ENCODE measurements around the gene XRCC5. TPM values are rescaled to one million over a fixed set of nuclear protein-coding genes. Genes with fewer than 3 reads are reported as not detected.

The XRCC5 gene
- total RNA-seq, 1 donor from 2014 or later: 362 TPM

DNA sequence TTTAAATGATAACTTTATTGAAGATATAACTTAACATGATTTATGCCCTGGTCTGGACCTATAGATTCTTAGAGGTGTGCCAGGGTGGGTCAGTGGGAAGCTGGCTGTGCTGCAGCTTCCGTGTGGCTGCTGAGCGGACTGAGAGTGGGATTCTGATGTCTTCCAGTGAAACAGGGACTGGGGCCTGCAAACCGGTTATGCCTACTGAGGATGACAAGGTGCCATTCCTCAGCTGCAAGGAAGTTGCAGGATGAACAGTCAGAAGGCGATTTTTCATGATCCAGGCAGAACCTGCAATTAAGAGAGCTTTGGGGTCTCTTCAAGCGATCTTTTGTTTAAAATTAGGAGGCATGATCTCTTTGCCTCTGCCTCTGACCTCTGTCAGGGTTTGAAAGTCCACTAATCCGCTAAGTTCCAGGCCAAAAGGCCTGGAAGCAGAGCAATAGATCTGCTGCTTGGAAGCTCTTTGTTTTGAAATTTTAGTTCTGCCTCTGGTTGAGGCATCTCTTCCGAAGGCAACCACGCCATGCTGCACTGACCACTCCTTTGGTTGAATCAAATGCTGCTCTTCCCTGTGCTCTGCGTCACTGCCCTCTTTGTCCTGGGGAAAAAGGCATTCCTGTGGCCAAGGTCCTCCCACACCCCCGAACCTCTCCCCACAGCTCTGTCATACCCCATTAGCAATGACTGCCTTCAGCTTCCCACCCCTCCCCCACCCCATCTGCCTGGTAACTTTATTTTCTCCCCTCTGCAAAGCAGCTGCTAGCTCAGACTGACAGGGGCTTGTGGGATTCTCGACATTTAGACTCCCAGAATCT, 25.5 kb upstream of the XRCC5 start:
- intact Hi-C loops (cut with micrococcal nuclease): loop anchor here (1.0 to 10.0 kb wide), 2 partner anchors 8 to 769 kb away; partner anchors contain the start of gene ATIC

DNA sequence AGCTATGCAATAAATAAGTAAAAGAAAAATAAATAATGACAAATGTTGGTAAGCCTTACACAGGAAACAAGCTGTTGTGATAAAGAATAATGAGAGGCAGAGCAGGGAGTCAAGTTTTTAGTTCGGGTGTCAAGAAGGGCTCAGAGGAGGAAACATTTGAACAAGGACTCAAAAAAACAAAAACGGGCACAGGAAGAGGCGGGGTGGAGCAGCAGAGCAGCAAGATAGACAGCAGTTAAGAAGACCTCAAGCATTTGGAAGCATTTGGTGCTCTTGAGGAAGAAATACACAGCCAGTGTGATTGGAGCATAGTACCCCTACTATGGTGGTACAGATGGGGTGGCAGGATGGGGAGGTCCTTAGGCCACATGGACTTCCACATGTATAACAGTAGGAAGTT, 24.6 kb upstream of the XRCC5 start:
- intact Hi-C loops (cut with micrococcal nuclease): loop anchor here (1.0 to 10.0 kb wide), 2 partner anchors 9 to 770 kb away; partner anchors contain the start of gene ATIC

DNA sequence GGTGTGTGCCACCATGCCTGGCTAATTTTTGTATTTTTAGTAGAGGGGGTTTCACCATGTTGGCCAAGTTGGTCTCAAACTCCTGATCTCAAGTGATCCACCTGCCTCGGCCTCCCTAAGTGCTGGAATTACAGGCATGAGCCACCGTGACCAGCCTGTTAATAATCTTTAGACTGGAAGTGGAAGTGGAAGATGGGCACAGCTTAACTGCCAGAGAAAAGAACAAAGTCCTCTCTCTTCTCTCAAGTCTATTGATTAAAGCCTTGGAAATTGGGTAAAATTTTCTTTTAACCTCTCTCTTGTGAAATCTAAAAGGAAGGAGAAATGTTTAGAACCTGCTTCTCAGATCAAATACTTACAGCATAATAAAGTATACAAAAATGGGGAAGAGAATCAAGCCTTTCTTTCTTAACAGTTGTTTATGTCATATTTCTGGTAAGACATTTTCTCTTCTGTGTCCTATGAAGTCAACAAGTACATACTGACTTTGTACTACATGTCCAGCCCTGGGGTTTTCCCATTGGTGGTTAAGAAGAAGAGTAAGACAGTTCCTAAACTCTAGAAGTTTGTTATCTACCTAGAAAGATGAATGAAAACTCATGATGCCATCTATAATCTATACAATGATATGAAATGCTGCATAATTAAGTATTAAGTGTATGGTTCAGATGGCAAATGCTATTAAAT, 22.8 kb upstream of the XRCC5 start:
- intact Hi-C loops (cut with micrococcal nuclease): loop anchor here (10.0 kb wide), 1 partner anchor 772 kb away; the partner anchor contains the start of gene ATIC

DNA sequence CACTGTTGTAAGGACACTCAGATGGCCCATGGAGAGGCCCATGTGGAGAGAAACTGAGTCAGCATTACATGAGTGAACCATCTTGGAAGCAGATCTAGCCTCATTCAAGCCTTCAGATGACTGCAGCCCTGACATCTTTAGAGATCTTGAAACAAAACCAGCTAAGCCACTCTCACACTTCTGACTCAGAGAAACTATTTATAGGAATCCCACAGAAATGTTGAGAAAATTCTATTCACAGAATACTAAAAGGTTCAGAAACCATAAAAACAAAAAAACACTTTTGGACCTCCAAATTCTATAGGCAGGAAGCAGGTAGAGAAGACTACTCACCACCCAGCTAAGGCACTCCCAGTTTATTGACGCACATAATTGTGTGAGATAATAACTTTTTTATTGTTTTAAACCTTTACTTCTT, 18.8 kb upstream of the XRCC5 start:
- intact Hi-C loops (cut with micrococcal nuclease): no loop called here

DNA sequence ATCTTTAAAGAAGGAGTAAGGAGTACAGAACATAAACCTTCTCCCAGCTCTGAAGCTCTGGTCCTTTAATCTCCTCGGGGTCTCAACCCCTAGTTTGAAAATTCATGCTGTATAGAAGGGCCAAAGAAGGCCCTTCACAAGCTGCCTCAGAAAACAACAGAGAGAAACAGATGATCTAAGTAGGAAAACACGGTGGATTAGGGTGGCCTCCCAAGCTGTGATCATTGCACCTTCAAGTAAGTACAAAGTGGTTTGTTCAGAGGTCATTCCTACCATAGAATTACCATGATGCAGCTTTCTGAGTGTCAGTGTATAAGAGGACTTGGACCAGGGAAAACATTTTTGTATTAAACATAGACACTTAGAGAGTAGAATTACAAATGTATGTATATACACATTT, 16.5 kb upstream of the XRCC5 start:
- intact Hi-C loops (cut with micrococcal nuclease): no loop called here

DNA sequence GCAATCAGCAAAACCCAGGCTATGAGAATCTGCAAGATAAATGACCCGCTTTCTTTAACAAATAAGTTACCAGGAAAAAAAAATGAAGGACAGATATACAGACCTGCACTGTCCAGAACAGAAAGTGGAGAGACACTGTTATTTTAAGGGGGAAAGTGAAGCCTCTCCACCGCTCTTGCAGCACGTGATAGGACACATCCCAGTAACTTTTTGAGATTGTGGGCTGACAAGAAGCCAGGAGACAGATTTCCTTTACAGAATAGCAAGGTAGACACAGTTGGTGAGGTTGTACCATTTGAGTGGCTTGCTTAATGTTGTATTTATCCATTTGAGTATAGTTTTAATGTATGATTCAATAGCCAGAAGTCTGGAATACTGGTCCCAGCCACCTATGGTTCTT, 14.4 kb upstream of the XRCC5 start:
- intact Hi-C loops (cut with micrococcal nuclease): no loop called here

DNA sequence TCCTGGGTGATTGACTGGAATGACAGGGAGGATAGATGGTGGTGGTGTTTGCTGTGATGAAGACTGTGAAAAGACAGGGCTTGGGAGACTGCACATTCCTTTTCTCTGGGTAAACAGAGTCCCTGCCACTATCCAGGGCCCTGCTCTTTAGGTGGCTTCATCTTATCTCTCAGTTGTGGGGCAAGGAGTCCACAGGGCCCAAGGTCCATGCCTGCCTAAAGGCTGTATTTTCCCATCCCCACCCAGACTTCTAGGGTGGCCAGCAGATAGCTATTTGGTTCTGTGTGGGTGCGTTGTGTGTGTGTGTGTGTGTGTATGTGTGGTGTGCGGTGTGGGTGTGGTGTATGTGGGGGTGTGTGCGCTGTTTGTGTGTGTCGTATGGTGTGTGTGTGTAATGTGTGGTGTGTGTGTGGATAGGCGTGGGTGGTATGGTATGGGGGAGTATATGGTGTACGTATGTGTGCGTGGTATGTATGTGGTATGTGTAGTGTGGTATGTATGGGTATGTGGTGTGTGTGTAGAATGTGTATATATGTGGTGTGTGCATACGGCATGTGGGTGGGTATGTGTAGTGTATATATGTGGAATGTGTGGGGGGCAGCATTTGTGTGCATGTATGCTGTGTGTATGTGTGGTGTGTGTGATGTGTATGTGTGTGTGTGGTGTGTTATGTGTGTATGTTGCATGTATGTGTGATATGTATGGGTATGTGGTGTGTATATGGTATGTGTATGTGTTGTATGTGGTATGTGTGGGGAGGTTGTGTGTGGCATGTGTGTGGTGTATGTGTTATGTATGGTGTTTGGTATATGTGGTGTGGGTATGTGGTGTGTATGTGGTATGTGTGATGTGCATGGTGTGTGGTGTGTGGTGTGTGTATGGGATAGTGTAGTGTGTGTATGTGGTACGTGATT, 10.5 kb upstream of the XRCC5 start:
- intact Hi-C loops (cut with micrococcal nuclease): no loop called here

DNA sequence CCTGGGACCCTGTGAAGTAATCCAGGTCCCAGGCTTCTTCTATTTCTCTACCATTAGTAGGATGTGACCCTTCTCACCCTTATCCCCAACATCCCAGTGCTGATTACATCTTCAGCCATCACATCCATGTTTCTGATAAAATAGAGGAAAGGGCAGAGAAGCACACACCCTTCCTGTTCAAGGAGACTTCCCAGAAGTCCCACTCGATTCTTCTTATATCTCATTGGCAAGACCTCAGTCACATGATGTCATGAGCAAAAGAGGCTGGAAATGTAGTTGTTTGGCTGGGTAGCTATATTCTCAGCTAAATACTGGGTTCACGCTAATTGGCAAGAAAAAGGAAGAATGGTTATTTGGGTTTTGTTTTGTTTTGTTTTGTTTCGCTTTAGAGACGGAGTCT, 8.0 kb upstream of the XRCC5 start:
- intact Hi-C loops (cut with micrococcal nuclease): no loop called here

DNA sequence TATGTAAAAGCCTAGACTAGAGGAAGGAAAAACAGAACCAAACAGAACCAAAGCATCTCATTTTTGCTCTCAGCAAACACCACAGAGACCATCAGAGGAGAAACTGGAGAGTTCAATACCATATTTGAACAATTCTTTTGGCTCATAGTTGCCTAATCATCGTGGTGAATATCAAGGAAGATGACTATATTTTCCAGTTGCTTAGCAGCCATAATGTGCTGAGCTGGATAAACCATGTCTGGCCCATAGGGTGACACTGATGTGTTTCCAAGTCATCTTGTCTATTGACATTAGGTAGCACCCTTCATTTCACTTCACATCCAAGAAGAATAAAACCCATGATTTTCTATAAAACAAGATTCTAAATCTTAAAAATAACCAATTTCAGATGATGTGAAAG, 5.9 kb upstream of the XRCC5 start:
- intact Hi-C loops (cut with micrococcal nuclease): no loop called here

DNA sequence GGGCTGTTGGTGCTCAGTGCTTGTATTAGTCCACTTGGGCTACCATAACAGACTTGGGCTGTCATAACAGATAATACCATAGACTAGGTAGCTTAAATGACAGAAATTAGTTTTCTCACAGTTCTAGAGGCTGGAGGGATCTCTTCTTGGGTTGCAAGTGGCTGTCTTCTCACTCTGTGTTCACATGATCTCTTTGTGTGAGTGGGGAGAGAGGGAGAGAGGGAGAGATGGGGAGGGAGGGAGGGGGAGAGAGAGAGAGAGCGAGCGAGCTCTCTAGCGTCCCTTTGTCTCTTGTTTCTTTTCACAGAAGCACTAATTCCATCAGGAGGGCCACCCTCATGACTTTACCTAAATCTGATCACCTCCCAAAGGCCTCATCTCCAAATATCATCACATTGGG, 4.5 kb upstream of the XRCC5 start:
- intact Hi-C loops (cut with micrococcal nuclease): no loop called here

DNA sequence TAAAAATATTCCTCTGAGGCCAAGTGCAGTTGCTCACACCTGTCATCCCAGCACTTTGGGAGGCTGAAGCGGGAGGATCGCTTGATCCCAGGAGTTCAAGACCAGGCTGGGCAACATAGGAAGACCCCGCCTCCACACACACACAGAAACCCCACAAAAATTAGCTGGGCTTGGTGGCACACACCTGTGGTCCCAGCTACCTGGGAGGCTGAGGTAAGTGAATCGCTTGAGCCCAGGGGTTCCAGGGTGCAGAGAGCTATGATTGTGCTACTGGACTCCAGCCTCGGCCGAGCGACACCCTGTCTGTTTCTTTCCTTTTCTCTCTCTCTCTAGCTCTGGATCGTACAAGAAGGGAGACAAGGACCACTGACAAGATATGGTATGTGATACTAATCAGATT, 1.8 kb upstream of the XRCC5 start:
- intact Hi-C loops (cut with micrococcal nuclease): no loop called here

DNA sequence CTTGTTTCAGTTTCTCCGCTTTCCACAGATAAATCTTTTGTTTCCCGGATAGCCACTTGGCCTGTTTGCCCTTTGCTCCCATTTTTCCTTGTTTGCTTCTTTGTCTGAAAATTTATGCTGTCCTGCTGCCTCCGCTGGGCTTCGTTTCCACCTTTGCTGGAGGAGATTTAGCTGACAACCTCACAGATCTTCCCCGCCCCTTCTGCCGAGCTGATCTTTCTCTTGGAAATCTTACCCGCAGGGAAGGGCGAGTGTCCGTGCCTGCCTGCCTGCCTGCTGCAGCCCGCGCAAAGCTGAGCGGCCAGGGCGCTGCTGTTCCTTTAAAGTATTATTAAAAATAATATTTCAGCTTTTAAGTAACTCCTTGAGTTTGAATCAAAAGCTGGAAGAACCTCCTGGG, 1.4 kb upstream of the XRCC5 start:
- intact Hi-C loops (cut with micrococcal nuclease): no loop called here

DNA sequence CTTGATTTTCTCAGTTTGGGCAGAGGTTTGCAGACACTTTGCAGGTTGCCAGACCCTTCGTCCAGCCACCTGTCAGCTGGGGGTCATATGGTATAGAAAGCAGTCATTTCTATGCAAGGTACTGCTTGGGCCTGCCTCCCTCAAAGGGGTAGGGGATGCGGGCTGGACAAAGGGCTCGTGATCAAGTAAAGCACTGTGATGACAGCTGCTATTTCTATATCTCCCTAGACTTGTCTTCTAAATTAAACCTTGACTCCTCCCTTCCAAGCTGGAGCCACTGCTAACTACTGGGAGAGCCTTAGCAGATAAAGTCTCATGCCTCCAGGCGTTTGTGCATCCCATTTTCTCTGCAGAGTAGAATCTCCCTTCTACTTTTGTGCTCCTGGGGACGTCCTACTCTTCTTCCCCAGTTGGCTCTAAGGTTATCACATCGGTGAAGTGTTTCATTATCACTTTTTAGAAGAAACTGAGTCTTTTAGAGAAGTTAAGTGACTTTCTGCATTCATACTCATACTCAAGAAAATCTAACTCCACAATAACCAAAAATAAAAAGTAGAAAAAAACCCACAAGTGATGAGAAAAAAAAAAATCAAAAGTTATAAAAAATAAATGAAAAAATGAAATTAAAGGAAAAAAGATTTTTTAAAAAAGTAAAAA, 710 bp upstream of the XRCC5 start:
- intact Hi-C loops (cut with micrococcal nuclease): no loop called here

DNA sequence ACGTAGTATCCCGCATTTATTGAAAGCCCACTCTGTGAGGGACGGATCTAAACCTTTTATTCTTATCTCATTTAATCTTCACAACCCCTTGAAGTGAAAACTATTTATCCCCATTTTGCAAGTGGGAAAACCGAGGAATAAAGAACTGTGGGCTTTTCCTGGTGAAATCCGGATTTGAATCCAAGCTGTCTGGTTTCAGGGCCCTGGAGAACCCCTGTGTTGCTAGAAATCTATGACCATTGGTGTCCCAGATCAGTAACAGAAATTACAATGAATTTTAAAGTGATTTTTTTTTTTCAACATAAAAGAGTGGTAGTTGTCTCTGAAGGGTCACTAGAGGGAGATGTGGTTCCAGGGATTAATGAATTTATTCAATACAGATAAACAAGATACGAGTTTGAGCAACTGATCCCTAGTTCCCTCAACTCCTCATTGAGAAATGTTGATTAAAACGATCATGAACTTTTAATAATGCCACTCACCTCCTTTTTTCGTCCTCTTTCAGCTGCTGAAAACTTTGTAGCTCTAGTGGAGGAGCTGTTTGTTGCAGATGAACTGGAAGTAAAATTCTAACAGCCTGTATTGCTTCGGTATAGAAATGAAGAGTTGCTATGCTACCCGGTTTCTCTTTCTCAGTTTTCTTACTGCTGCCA, 940 bp downstream of the XRCC5 start:
- intact Hi-C loops (cut with micrococcal nuclease): loop anchor here (1.0 to 5.0 kb wide), 11 partner anchors 29 to 1301 kb away; partner anchors contain the start of genes BARD1, PECR, RPL37A and SMARCAL1

DNA sequence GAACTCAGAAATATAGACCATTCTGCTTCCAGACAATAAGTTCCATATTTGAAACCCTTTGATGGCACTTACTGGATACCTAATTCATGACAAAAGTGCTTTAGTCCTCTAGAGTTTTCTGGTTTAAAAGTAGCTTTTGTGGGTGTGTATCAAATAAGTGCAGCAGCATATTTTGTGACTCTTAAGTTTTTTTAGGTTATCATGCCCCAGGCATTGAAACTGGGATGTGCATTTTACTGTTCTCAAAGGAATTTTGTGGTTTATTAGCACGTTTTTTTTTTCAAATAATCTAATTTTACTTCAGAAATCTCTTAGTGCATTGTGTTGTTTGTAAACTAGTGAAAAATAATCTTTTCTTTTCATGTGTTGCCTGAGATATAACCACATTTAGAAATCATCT, 1.5 kb downstream of the XRCC5 start:
- intact Hi-C loops (cut with micrococcal nuclease): loop anchor here (1.0 to 5.0 kb wide), 5 partner anchors 30 to 938 kb away; no protein-coding TSS in a partner anchor

DNA sequence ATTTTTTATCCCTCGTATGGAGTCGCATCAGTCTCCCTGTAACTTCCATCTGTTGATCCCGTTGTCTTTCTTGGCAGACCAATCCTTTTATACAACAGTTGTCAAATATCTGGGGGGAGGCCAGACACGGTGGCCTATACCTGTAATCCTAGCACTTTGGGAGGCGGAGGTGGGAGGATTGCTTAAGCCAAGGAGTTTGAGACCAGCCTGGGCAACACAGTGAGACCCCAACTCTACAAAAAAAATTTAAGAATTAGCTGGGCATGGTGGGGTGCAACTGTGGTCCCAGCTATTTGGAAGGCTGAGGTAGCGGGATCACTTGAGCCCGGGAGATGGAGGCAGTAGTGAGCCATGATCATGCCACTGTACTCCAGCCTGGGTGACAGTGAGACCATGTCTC, 2.0 kb downstream of the XRCC5 start:
- intact Hi-C loops (cut with micrococcal nuclease): loop anchor here (2.0 to 5.0 kb wide), 2 partner anchors 556 to 939 kb away; no protein-coding TSS in a partner anchor

DNA sequence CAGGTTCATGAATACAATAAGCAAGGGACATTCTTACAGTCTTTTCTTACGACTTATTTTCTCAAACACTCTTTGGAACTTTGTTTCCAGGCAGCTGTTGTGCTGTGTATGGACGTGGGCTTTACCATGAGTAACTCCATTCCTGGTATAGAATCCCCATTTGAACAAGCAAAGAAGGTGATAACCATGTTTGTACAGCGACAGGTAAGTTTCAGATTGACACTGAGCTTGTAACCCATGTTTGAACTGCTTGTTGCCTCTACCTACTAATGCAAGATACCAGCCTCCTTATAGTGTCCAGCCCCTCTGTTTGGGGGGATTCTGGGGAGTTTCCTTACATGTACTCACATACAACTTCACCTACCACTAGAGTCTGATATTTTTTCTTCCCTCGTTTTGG, 3.8 kb downstream of the XRCC5 start:
- intact Hi-C loops (cut with micrococcal nuclease): loop anchor here (5.0 kb wide), 1 partner anchor 941 kb away; no protein-coding TSS in a partner anchor

DNA sequence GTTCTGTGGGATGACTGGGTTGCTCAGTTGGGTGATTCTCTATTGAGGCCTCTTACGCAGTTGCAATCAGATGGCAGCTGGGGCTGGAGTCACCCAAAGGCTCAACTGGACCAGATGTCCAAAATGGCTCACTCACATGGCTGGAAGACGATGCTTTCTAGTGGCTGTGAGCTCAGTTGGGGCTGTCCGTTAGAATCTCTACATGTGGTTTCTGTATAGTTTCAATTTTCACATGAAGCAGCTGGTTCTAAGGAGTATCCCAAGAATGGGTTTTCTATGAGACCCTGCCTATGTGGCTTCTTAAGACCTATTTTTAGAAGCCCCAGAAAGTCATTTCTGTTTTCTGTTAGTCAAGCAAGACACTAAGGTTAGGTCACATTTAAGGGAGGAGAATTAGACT, 4.4 kb downstream of the XRCC5 start:
- intact Hi-C loops (cut with micrococcal nuclease): loop anchor here (5.0 kb wide), 1 partner anchor 941 kb away; no protein-coding TSS in a partner anchor

DNA sequence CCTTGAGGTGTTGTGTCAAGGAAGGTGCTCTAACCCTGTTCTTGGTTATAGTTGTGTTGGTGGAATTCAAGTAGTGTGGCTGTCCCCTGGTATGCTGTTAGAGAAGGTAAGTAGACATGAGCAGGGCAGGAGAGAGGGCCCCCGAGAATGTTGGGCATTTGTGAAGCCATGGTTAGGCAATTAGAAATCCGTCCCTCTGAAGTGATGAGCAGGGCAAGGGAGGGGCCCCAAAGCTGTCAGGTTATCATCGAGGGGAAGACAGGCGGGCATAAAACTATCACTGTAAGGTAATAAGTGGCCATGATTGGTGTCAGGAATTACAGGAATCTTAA, 5.2 kb downstream of the XRCC5 start:
- intact Hi-C loops (cut with micrococcal nuclease): loop anchor here (1.0 to 5.0 kb wide), 10 partner anchors 26 to 1305 kb away; partner anchors contain the start of genes ATIC, BARD1, PECR and RPL37A
